Keratinocyte (primary cell): Measurements from ENCODE around the gene ZFYVE9. TPM values are rescaled to one million over a fixed set of nuclear protein-coding genes. Genes with fewer than 3 reads are reported as not detected.

ENCODE experiments used
- DNase-seq: peaks from one replicate; pipeline ENCODE4 v3.0.0-alpha.2; 2011; ENCODE audit warnings: low read depth, missing footprints, low spot score
- FAIRE-seq: peaks from 2 replicates; lab custom pipeline; 2011; peaks lifted over from hg19 to GRCh38; lab: Jason Lieb, UNC
- H2AFZ ChIP-seq: 2 replicates; pipeline ENCODE4 v1.6.0; 2012; ENCODE audit warnings: low read length, control low read depth, inconsistent platforms; ENCODE audit not compliant: control insufficient read depth
- H3K27ac ChIP-seq: 2 replicates; pipeline ENCODE4 v1.5.1; 2011; ENCODE audit warnings: low read length; ENCODE audit not compliant: control insufficient read depth, insufficient read depth
- H3K27me3 ChIP-seq: 3 replicates; pipeline ENCODE4 v1.6.0; 2011; ENCODE audit warnings: low read length; ENCODE audit not compliant: control insufficient read depth, insufficient read depth; ENCODE audit errors: extremely low read depth
- H3K36me3 ChIP-seq, 2 experiments: 2 replicates in 1 of 2; 3 replicates in 1 of 2; pipeline ENCODE4 v1.5.1; 2011; ENCODE audit warnings: low read length in 2 of 2, mild to moderate bottlenecking in 1 of 2; ENCODE audit not compliant: control insufficient read depth in 2 of 2, insufficient read depth in 2 of 2; ENCODE audit errors: extremely low read depth in 1 of 2
- H3K4me1 ChIP-seq: 3 replicates; pipeline ENCODE4 v1.5.1; 2011; ENCODE audit warnings: low read length; ENCODE audit not compliant: control insufficient read depth, insufficient read depth; ENCODE audit errors: extremely low read depth
- H3K4me2 ChIP-seq: 3 replicates; pipeline ENCODE4 v1.6.0; 2011; ENCODE audit warnings: low read depth, low read length; ENCODE audit not compliant: control insufficient read depth, insufficient read depth; ENCODE audit errors: extremely low read depth
- H3K4me3 ChIP-seq, 3 experiments: fragments of 200-600 bp in 1 of 3; sonication (generic) in 1 of 3; 2 replicates in 2 of 3; 3 replicates in 1 of 3; pipeline ENCODE4 v1.5.1; 2011 to 2016; ENCODE audit warnings: low read length in 3 of 3, mild to moderate bottlenecking in 3 of 3, control low read depth in 2 of 3, inconsistent platforms in 1 of 3, low read depth in 1 of 3, mixed read lengths in 1 of 3, mixed run types in 1 of 3, moderate library complexity in 1 of 3; ENCODE audit not compliant: control insufficient read depth in 2 of 3, insufficient read depth in 2 of 3; ENCODE audit errors: extremely low read depth in 1 of 3
- H3K79me2 ChIP-seq: 2 replicates; pipeline ENCODE4 v1.6.0; 2012; ENCODE audit warnings: low read length; ENCODE audit not compliant: control insufficient read depth, insufficient read depth
- H3K9ac ChIP-seq: 3 replicates; pipeline ENCODE4 v1.6.0; 2011; ENCODE audit warnings: low read length; ENCODE audit not compliant: control insufficient read depth, insufficient read depth; ENCODE audit errors: extremely low read depth
- H3K9me1 ChIP-seq: 3 replicates; pipeline ENCODE4 v1.6.0; 2011; ENCODE audit warnings: low read length; ENCODE audit not compliant: control insufficient read depth, insufficient read depth; ENCODE audit errors: extremely low read depth
- H3K9me3 ChIP-seq: 2 replicates; pipeline ENCODE4 v1.5.1; 2012; ENCODE audit warnings: low read depth, low read length; ENCODE audit not compliant: control insufficient read depth
- H4K20me1 ChIP-seq: 3 replicates; pipeline ENCODE4 v1.6.0; 2011; ENCODE audit warnings: low read length; ENCODE audit not compliant: control insufficient read depth, insufficient read depth; ENCODE audit errors: extremely low read depth
- EZH2 ChIP-seq: IDR thresholded peaks from one replicate; pipeline ENCODE4 v1.6.1; 2012; ENCODE audit warnings: inconsistent platforms, mild to moderate bottlenecking, low read length, moderate library complexity
- dilution Hi-C: fragments of 300-500 bp; cut with MboI; formaldehyde crosslinking; loops from one replicate; pipeline ENCODE4 v1.7.0; 2020; ENCODE audit warnings: low sequenced_read_pairs; ENCODE audit not compliant: extremely low pct_ligation_motif_present
- polyA plus RNA-seq, 5 experiments: library from polyadenylated mRNA; depleted of rRNA in 3 of 5; stranded (reverse) in 3 of 5; stranded (forward) in 1 of 5; unstranded in 1 of 5; fragments of >200 nt; gene quantifications; 1 replicate in 1 of 5; 2 replicates in 3 of 5; 3 replicates in 1 of 5; pipeline versions ENCODE4 v1.2.1 to v1.2.3, GENCODE V29; 2011 to 2012; ENCODE audit warnings: missing spikeins in 2 of 5, low read depth in 1 of 5, low replicate concordance in 1 of 5
- TF ChIP-seq, protein P1 (sequence below), 3 experiments: IDR thresholded peaks in 1 of 3; conservative IDR thresholded peaks in 1 of 3; optimal IDR thresholded peaks in 1 of 3; 2 replicates in 2 of 3; 3 replicates in 1 of 3; pipeline versions ENCODE3 to v1.5.1; 2011; ENCODE audit warnings: low read length in 3 of 3, mild to moderate bottlenecking in 3 of 3, moderate library complexity in 2 of 3, control low read depth in 1 of 3, inconsistent platforms in 1 of 3; ENCODE audit not compliant: insufficient read depth in 2 of 3; ENCODE audit errors: extremely low read depth in 1 of 3

Gene ZFYVE9
- polyA plus RNA-seq, 1 donor (not counting 4 experiments of a cell fraction or from before 2014, with no cell fraction given): 27.7 TPM

DNA sequence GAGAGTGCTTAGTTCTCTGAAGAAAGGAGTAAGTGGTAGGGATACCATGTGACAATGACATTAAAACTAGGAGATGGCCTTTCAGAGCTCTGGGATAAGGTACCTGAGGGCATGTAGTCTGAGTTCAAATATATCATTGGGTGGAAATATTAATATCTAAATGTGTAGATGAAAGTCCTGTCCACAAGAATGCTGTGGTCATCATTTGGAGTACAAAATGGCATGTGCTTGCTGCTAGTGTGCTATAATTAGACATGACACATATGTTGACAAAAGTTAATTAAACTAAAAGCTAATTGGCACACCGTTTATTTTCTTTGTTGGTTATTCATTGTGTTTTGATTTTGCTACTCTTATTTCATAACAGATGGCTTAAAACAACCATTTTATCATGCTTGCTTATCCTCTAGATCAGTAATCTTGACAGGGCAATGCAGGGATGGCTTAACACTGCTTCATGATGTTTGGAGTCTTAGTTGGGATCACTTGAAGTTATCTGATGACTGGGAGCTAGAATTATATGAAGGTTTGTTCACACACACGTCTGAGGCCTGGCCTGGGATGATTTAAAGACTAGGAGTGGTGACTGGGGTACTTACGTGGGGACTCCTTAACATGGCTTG, 193.1 kb downstream of the ZFYVE9 start:
- Histone ChIP-seq H3K79me2 (no peaks in the 10 kb centered on the region), H3K9me3 (no peaks in the 10 kb centered on the region), H3K4me1 (no peaks in the 10 kb centered on the region), H4K20me1 (no peaks in the 10 kb centered on the region), H3K4me2 (no peak overlapping the region), H3K27ac (no peak overlapping the region), H3K9me1 (no peaks in the 10 kb centered on the region), H3K27me3 (no peaks in the 10 kb centered on the region), H2AFZ (no peak overlapping the region), H3K4me3 (no peak overlapping the region), H3K9ac (no peak overlapping the region), H3K36me3 (peaks cover 10 to 17% of the 10 kb centered on the region in 2 experiments)
- dilution Hi-C loops: no loop called here
- FAIRE-seq: no peak
- no peak for DNase-seq
- no peak for TF ChIP-seq EZH2
- TF ChIP-seq, protein P1, sequence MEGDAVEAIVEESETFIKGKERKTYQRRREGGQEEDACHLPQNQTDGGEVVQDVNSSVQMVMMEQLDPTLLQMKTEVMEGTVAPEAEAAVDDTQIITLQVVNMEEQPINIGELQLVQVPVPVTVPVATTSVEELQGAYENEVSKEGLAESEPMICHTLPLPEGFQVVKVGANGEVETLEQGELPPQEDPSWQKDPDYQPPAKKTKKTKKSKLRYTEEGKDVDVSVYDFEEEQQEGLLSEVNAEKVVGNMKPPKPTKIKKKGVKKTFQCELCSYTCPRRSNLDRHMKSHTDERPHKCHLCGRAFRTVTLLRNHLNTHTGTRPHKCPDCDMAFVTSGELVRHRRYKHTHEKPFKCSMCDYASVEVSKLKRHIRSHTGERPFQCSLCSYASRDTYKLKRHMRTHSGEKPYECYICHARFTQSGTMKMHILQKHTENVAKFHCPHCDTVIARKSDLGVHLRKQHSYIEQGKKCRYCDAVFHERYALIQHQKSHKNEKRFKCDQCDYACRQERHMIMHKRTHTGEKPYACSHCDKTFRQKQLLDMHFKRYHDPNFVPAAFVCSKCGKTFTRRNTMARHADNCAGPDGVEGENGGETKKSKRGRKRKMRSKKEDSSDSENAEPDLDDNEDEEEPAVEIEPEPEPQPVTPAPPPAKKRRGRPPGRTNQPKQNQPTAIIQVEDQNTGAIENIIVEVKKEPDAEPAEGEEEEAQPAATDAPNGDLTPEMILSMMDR (optimal IDR thresholded peaks at IDR 0.05 in 1 of 3, IDR thresholded peaks at IDR 0.05 in 1 of 3, conservative IDR thresholded peaks at IDR 0.05 in 1 of 3; ENCODE audit: extremely low read depth in 1 of 3, insufficient read depth in 2 of 3, low read length in 3 of 3): no peak

DNA sequence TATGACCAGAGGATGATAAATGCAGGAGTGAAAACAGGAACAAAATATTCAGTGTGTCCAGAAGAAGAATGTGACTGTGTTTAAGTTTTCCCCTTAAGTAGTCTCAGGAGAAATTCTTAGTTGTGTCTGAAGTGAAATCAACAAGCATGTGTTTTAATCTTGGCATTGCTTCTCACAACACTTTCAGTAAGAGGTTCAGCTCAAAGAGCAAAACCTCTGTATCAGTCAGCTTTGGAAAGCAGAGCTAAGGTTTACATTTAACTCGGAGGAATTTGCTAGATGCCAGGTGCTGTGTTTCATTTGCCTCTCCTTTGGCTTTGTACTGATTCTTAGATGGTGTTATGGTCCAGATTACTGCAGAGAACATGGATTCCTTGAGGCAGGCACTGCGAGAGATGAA, 195.6 kb downstream of the ZFYVE9 start:
- Histone ChIP-seq H3K9me1 (no peaks in the 10 kb centered on the region), H3K4me2 (no peak overlapping the region), H3K79me2 (no peaks in the 10 kb centered on the region), H3K9ac (no peak overlapping the region), H3K27ac (no peak overlapping the region), H3K27me3 (no peaks in the 10 kb centered on the region), H3K9me3 (no peaks in the 10 kb centered on the region), H2AFZ (no peak overlapping the region), H3K4me3 (no peak overlapping the region), H4K20me1 (no peaks in the 10 kb centered on the region), H3K36me3 (peaks cover 10 to 20% of the 10 kb centered on the region in 2 experiments), H3K4me1 (no peaks in the 10 kb centered on the region)
- FAIRE-seq (no peak), DNase-seq (no peak)
- dilution Hi-C loops: no loop called here
- TF ChIP-seq EZH2: no peak
- TF ChIP-seq, protein P1 (optimal IDR thresholded peaks at IDR 0.05 in 1 of 3, IDR thresholded peaks at IDR 0.05 in 1 of 3, conservative IDR thresholded peaks at IDR 0.05 in 1 of 3; ENCODE audit: extremely low read depth in 1 of 3, insufficient read depth in 2 of 3, low read length in 3 of 3): no peak
